ENCODE data around the gene CCDC85A. TPM values are rescaled to one million over a fixed set of nuclear protein-coding genes. Genes with fewer than 3 reads are reported as not detected.

The CCDC85A gene
- total RNA-seq, 1 experiment from 2014 or later = 3.0 TPM

DNA sequence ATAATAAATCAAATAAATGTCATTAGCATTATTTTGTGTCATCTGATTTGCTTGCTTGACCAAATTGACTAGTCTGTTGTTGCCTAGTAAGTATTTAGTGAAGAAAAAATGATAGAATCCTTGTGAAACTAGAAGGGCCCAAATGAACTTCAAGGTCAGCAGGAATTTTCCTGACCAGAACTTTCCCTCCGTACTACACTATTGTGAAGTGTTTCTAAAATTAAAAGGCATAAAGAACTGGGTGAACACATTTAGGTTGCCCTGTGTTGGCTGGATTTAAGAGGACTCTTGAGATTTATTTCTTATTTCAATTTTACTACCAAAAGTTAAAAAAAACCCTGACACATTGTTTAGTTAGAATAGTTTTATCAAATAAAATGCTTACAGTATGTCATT lies 142.6 kb downstream of the CCDC85A start:
- intact Hi-C loops (cut with micrococcal nuclease; ENCODE audit: unreplicated experiment) = no loop called here
- Mint-ChIP-seq H3K4me1 (ENCODE audit: low read depth, unreplicated experiment) (no peaks in the 10 kb centered on the region), H3K36me3 (ENCODE audit: insufficient read depth, unreplicated experiment) (no peaks in the 10 kb centered on the region), H3K9me3 (ENCODE audit: low read depth, unreplicated experiment) (no peaks in the 10 kb centered on the region), H3K4me3 (ENCODE audit: low read depth, unreplicated experiment) (no peak overlapping the region), H3K27me3 (ENCODE audit: unreplicated experiment) (no peaks in the 10 kb centered on the region), H3K27ac (ENCODE audit: unreplicated experiment) (no peak overlapping the region)
- TF ChIP-seq, protein P1, sequence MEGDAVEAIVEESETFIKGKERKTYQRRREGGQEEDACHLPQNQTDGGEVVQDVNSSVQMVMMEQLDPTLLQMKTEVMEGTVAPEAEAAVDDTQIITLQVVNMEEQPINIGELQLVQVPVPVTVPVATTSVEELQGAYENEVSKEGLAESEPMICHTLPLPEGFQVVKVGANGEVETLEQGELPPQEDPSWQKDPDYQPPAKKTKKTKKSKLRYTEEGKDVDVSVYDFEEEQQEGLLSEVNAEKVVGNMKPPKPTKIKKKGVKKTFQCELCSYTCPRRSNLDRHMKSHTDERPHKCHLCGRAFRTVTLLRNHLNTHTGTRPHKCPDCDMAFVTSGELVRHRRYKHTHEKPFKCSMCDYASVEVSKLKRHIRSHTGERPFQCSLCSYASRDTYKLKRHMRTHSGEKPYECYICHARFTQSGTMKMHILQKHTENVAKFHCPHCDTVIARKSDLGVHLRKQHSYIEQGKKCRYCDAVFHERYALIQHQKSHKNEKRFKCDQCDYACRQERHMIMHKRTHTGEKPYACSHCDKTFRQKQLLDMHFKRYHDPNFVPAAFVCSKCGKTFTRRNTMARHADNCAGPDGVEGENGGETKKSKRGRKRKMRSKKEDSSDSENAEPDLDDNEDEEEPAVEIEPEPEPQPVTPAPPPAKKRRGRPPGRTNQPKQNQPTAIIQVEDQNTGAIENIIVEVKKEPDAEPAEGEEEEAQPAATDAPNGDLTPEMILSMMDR (IDR thresholded peaks at IDR 0.05; ENCODE audit: unreplicated experiment) = no peak
- no peak for DNase-seq
- CTCF ChIA-PET = no interaction called here
- BruUV-seq (replicated peaks) = no TSS peak

DNA sequence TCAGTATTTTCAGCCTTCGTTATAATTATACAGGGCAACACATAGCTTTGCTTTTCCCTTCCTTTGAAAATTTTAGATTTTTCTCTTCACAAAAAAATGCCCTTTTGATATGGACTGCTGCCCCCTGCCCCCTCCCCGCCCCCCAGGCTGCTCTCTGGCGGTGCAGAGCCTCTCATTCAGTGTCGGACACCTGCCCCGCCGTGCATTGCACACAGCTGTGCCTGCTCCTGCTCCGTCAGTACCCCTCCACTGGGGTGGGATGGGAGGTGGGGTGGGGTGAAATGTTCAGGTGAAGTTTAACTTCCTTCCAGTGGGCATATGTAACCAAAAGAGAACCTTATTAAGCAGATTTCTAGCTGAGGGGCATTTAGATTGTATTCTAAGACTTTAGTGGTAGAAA lies 148.0 kb downstream of the CCDC85A start:
- no peaks in the 10 kb centered on the region for H3K27me3 Mint-ChIP-seq (ENCODE audit: unreplicated experiment)
- no peak overlapping the region for H3K4me3 Mint-ChIP-seq (ENCODE audit: low read depth, unreplicated experiment)
- DNase-seq = no peak
- intact Hi-C loops (cut with micrococcal nuclease; ENCODE audit: unreplicated experiment) = no loop called here
- TF ChIP-seq, protein P1 (IDR thresholded peaks at IDR 0.05; ENCODE audit: unreplicated experiment) = no peak
- no peak overlapping the region for H3K27ac Mint-ChIP-seq (ENCODE audit: unreplicated experiment)
- no peaks in the 10 kb centered on the region for H3K9me3 Mint-ChIP-seq (ENCODE audit: low read depth, unreplicated experiment)
- no TSS peak for BruUV-seq (replicated peaks)
- no peaks in the 10 kb centered on the region for H3K4me1 Mint-ChIP-seq (ENCODE audit: low read depth, unreplicated experiment)
- no peaks in the 10 kb centered on the region for H3K36me3 Mint-ChIP-seq (ENCODE audit: insufficient read depth, unreplicated experiment)
- CTCF ChIA-PET = no interaction called here

DNA sequence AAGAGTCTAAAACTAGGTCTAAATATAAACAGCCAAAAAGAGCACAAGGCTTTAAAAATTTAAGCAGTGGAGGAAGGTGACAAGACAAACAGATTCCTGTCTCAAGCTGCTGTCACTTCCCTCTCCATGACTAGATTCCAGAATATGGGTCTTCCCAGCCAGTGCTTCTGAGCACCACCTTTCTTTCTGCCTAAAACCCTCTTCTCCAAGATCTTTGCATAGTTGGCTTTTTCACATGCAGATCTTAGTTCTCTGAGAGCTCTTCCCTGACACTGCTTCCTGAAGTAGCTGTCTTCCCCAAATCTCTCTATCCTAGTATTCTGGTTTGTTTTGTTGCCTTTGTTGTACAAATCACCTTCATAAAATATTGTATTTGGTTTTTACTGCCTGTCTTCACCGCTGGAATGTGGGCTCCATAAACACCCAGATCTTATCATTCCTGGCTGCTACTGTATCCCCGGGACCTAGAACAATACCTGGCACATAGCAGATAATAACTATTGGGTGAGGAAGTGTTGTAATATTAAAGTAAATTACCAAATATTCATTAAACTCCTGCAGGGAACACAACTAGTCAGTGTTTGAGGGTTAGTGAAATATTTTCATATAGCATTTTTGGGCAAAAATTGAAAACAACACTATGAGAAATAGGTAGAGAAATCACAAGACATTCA lies 150.2 kb downstream of the CCDC85A start:
- Mint-ChIP-seq H3K9me3 (ENCODE audit: low read depth, unreplicated experiment) (no peaks in the 10 kb centered on the region), H3K27ac (ENCODE audit: unreplicated experiment) (no peak overlapping the region), H3K4me1 (ENCODE audit: low read depth, unreplicated experiment) (no peaks in the 10 kb centered on the region), H3K27me3 (ENCODE audit: unreplicated experiment) (no peaks in the 10 kb centered on the region), H3K36me3 (ENCODE audit: insufficient read depth, unreplicated experiment) (no peaks in the 10 kb centered on the region), H3K4me3 (ENCODE audit: low read depth, unreplicated experiment) (no peak overlapping the region)
- intact Hi-C loops (cut with micrococcal nuclease; ENCODE audit: unreplicated experiment) = no loop called here
- CTCF ChIA-PET = no interaction called here
- DNase-seq = no peak
- TF ChIP-seq, protein P1 (IDR thresholded peaks at IDR 0.05; ENCODE audit: unreplicated experiment) = no peak
- no TSS peak for BruUV-seq (replicated peaks)

DNA sequence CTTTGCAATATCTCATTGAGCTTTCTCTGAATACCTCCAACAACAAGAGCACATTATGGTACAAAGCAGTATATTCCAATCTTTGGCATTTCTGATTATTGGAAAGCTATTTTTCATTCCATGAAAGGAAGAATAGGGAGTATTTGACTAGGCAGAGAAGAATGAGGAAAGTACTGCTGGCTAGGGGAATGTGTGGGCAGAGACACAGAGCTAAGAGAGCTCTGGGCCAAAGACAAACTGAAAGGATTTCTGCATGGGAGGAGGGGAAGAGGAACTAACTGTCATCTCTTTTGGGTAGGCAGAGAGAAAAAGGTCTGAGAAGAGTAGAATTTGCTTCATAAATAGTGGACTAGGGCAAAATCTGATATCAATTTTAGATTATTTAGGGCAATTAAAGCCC lies 150.8 kb downstream of the CCDC85A start:
- Mint-ChIP-seq H3K4me1 (ENCODE audit: low read depth, unreplicated experiment) (no peaks in the 10 kb centered on the region), H3K36me3 (ENCODE audit: insufficient read depth, unreplicated experiment) (no peaks in the 10 kb centered on the region), H3K9me3 (ENCODE audit: low read depth, unreplicated experiment) (no peaks in the 10 kb centered on the region), H3K27ac (ENCODE audit: unreplicated experiment) (no peak overlapping the region), H3K27me3 (ENCODE audit: unreplicated experiment) (no peaks in the 10 kb centered on the region), H3K4me3 (ENCODE audit: low read depth, unreplicated experiment) (no peak overlapping the region)
- BruUV-seq (replicated peaks) = no TSS peak
- DNase-seq = no peak
- intact Hi-C loops (cut with micrococcal nuclease; ENCODE audit: unreplicated experiment) = no loop called here
- CTCF ChIA-PET = no interaction called here
- TF ChIP-seq, protein P1 (IDR thresholded peaks at IDR 0.05; ENCODE audit: unreplicated experiment) = no peak
